ENCODE results near the gene BRIP1.

BRIP1 gene

DNA sequence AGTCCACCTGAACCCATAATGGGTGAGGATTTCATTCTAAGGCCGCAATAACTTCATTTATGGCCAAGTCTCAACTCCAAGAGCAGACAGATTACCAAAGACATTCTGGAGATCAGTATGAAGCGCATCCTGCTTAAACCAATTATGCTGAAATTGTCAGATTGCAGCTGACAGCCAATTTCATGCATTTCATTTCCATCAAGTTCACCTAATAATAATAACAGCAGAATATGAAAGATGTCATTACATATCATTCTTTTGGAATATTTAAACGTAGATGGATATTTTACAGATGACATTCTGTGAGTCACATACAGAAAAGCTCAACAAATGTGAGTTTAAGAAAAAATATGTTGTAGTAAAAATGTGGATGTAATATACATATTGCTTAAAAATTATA is 217.4 kb downstream of the BRIP1 start:
- TF ChIP-seq, protein P1, sequence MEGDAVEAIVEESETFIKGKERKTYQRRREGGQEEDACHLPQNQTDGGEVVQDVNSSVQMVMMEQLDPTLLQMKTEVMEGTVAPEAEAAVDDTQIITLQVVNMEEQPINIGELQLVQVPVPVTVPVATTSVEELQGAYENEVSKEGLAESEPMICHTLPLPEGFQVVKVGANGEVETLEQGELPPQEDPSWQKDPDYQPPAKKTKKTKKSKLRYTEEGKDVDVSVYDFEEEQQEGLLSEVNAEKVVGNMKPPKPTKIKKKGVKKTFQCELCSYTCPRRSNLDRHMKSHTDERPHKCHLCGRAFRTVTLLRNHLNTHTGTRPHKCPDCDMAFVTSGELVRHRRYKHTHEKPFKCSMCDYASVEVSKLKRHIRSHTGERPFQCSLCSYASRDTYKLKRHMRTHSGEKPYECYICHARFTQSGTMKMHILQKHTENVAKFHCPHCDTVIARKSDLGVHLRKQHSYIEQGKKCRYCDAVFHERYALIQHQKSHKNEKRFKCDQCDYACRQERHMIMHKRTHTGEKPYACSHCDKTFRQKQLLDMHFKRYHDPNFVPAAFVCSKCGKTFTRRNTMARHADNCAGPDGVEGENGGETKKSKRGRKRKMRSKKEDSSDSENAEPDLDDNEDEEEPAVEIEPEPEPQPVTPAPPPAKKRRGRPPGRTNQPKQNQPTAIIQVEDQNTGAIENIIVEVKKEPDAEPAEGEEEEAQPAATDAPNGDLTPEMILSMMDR (IDR thresholded peaks at IDR 0.05) = no peak
- no peak for TF ChIP-seq ZFX (IDR thresholded peaks at IDR 0.05; ENCODE audit: borderline replicate concordance)
- no peak overlapping the region for H3K27ac ChIP-seq

DNA sequence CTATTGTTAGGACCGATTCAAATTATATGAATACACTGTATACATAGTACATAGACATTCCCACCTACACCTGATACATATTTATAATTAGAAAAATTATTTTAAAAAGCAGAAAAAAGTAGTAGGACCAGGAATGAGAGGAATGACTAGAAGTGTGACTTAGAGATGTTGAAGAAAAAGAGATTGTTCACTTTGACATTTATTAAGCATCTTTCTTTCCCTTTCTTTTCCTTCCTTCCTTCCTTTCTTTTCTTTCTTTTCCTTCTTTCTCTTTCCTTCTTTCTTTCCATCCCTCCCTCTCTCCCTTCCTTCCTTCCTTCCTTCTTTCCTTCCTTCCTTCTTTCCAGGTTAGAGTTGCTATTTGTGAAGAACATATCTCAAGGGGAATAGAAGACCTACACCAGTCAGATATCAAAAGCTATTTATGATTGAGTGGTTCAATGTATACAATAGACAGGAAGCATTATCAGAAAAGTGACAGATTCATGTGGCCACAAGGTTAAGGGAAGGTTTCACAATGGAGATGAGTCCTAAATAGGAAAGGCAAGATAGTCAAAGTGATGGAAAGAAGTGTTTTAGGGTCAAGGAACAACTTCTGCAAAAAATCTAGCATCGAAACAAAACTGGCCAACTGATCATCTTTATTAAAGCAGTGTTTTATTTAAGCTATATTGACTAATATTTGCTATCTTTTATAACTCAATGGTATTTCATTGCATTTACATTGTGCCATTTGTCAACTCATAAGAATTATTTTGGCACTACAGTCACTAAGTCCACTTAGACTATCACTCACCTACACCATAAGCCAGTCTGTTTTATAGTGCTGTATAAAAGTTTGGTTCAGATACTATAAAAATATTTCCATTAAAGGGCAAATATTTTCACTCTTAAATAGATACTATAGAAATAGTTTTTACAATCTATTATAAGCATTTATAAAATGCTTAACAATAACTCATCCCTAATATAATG is 218.2 kb downstream of the BRIP1 start:
- H3K27ac ChIP-seq = no peak overlapping the region
- TF ChIP-seq ZFX (IDR thresholded peaks at IDR 0.05; ENCODE audit: borderline replicate concordance) = no peak
- TF ChIP-seq, protein P1 (IDR thresholded peaks at IDR 0.05) = no peak

DNA sequence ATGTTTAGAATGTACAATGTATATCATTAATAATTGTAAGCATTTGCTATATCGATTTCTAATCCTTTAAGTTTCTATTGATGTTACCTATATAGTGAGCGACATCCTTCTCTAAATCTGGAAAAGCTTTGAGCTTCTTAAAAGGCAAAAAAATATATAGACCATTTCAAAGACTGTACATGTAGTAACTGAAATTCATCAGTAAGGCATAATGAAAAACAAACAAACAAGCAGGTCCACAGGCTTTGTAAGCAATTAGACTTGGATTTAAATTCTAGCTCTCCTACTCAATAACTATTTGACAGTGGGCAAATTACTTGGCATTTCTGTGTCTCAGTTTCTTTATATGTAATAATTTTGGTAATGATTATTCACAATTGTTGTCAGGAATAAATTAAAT is 220.6 kb downstream of the BRIP1 start:
- no peak overlapping the region for H3K27ac ChIP-seq
- no peak for TF ChIP-seq ZFX (IDR thresholded peaks at IDR 0.05; ENCODE audit: borderline replicate concordance)
- TF ChIP-seq, protein P1 (IDR thresholded peaks at IDR 0.05) = no peak

DNA sequence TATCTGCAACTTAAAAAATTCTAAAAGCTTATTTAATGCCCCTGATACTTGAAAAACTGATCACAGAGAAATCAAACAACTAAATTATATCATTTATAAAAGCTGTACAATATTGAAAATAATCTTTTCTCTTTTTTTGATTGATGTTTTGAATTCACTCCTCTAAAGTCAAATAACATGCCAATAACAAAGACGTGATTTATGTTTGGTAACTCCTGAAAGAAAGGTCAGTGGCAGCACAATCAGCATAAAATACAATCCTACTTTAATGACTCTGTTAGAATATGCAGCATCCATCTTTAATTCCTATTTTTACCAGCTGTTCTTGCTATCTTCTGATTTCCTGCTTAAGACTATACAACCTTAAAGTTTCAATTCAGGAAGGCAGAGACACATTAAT is 221.6 kb downstream of the BRIP1 start:
- H3K27ac ChIP-seq = no peak overlapping the region
- no peak for TF ChIP-seq ZFX (IDR thresholded peaks at IDR 0.05; ENCODE audit: borderline replicate concordance)
- TF ChIP-seq, protein P1 (IDR thresholded peaks at IDR 0.05) = no peak

DNA sequence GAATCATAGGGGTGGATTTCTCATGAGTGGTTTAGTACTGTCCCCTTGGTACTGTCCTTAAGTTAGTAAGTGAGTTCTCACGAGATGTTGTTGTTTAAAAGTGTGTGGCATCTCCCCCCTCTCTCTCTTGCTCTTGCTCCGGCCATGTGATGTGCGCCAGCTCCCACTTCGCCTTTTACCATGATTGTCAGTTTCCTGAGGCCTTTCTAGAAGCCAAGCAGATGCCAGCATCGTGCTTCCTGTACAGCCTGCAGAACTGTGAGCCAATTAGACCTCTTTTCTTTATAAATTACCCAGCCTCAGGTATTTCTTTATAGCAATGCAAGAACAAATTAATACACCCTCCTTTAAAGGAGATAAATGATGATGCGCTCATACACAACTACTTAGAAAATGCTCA is 222.2 kb downstream of the BRIP1 start:
- no peak for TF ChIP-seq ZFX (IDR thresholded peaks at IDR 0.05; ENCODE audit: borderline replicate concordance)
- TF ChIP-seq, protein P1 (IDR thresholded peaks at IDR 0.05) = no peak
- H3K27ac ChIP-seq = no peak overlapping the region

DNA sequence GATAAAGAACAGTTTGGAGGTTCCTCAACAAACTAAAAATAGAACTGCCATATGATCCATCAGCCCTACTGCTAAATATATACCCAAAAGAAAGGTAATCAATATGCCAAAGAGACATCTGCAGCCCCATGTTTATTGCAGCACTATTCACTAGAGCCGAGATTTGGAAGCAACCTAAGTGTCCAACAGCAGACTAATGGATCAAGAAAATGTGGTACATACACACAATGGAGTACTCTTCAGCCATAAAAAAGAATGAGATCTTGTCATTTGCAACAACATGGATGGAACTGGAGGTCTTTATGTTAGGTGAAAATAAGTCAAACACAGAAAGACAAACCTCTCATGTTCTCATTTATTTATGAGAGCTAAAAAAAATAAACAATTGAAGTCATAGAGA is 223.5 kb downstream of the BRIP1 start:
- TF ChIP-seq ZFX (IDR thresholded peaks at IDR 0.05; ENCODE audit: borderline replicate concordance) = no peak
- TF ChIP-seq, protein P1 (IDR thresholded peaks at IDR 0.05) = no peak
- H3K27ac ChIP-seq = no peak overlapping the region

DNA sequence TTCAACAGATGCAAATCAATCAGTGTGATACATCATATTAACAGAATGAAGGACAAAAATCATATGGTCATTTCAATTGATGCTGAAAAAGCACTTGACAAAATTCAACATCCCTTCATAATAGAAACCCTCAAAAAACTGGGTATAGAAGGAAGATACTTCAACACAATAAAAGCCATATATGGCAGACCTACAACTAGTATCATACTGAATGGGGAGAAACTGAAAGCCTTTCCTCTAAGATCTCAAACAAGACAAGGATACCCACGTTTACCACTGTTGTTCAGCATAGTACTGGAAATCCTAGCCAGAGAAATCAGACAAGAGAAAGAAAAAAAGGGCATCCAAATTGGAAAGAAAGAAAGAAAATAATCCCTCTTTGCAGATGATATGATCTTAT is 225.2 kb downstream of the BRIP1 start:
- H3K27ac ChIP-seq = no peak overlapping the region
- TF ChIP-seq ZFX (IDR thresholded peaks at IDR 0.05; ENCODE audit: borderline replicate concordance) = no peak
- TF ChIP-seq, protein P1 (IDR thresholded peaks at IDR 0.05) = no peak
